Muscle of leg (tissue), 11 donors: ENCODE results near the gene WDR70. TPM values are rescaled to one million over a fixed set of nuclear protein-coding genes. Genes with fewer than 3 reads are reported as not detected.
A peak's percentile ranks its signal among the peaks of the same experiment; 100 is the strongest.

Experiments
- DNase-seq: peaks from one replicate; pipeline ENCODE4 v3.0.0; 2013
- H3K27ac ChIP-seq: one replicate; pipeline ENCODE4 v1.5.1; 2013; ENCODE audit warnings: mild to moderate bottlenecking, low read length, control low read depth
- H3K27me3 ChIP-seq: one replicate; pipeline ENCODE4 v1.6.1; 2013; ENCODE audit warnings: low read length; ENCODE audit not compliant: control insufficient read depth, insufficient read depth
- H3K36me3 ChIP-seq: one replicate; pipeline ENCODE4 v1.6.1; 2013; ENCODE audit warnings: low read length; ENCODE audit not compliant: control insufficient read depth, insufficient read depth
- H3K4me1 ChIP-seq: one replicate; pipeline ENCODE4 v1.6.1; 2013; ENCODE audit warnings: low read length; ENCODE audit not compliant: control insufficient read depth, insufficient read depth
- H3K4me3 ChIP-seq: one replicate; pipeline ENCODE4 v1.5.1; 2013; ENCODE audit warnings: low read length, control low read depth
- H3K9me3 ChIP-seq: replicated peaks from 2 replicates; pipeline ENCODE4 v1.6.1; 2013; ENCODE audit warnings: low read depth, low read length; ENCODE audit not compliant: control insufficient read depth
- WGBS: methylation state at CpG from one replicate; pipeline ENCODE4 v1.1.5; 2013; ENCODE audit warnings: missing lambda C conversion rate; ENCODE audit not compliant: insufficient coverage; 5-methylcytosine and 5-hydroxymethylcytosine counted together
- polyA plus RNA-seq, 8 donors: library from polyadenylated mRNA; unstranded; fragments of 120-200 nt; gene quantifications; one replicate each; pipeline versions ENCODE4 v1.2.1 to v1.2.3, GENCODE V29; 2013; ENCODE audit warnings: inconsistent platforms in 1 of 8, low replicate concordance in 1 of 8; ENCODE audit not compliant: insufficient read length in 8 of 8, insufficient read depth in 1 of 8
- total RNA-seq: library from RNA; stranded (reverse); fragments of 120-200 nt; gene quantifications from one replicate; pipeline ENCODE4 v1.2.4, GENCODE V29; 2013

The WDR70 gene
- total and polyA plus RNA-seq, 9 donors = 24.3 to 44.2 (median 27.4) TPM

DNA sequence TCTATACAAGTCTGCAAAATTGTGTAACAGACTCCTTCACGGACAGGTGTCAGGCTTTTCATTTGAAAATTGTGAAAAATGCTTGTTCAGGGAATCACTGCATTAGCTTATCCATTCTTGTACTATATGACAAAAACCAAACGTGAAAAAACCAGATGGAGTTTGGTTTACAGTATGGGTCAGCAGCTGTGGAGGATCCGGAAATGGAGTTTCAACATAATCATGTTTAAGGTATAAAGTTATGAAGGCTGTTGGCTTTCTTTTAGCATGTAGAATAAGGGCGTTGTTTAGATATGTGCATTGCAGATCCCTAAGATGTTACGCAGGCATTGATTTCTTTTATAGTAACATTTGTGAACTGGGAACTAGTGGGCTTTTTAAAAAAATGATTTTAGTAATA is 336.9 kb downstream of the WDR70 start:
- Histone ChIP-seq H3K27me3 (no peaks in the 10 kb centered on the region), H3K9me3 (no peaks in the 10 kb centered on the region), H3K27ac (no peak overlapping the region), H3K36me3 (no peaks in the 10 kb centered on the region), H3K4me3 (no peak overlapping the region), H3K4me1 (peaks cover 6% of the 10 kb centered on the region)
- 64% methylated on average over 1 of the region's 5 CpGs for WGBS
- DNase-seq = no peak

GRCh38 chr5:37716405-37716804 is 337.3 kb downstream of the WDR70 start:
- H3K9me3 ChIP-seq = no peaks in the 10 kb centered on the region
- H3K36me3 ChIP-seq = no peaks in the 10 kb centered on the region
- peaks cover 6% of the 10 kb centered on the region for H3K4me1 ChIP-seq
- H3K4me3 ChIP-seq = no peak overlapping the region
- H3K27ac ChIP-seq = no peak overlapping the region
- H3K27me3 ChIP-seq = no peaks in the 10 kb centered on the region
- WGBS = no CpG with 5 or more reads among the region's 1 CpG
- DNase-seq = no peak

DNA sequence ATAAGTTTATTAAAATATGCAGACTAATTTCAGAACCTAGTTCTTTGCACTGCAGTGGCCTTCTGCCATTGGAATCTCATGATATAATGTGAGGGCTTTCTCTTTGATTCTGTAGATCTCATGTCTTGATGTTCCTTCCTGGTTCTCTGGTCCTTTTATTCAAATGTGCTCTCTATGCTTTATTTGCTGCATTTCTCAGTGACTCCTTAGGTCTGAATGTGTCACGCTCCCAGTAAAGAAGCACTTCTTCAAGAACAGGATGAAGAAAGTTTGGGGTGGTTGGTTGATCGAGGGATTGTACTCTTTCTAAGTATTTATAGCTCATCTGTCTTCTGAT is 338.1 kb downstream of the WDR70 start:
- Histone ChIP-seq H3K27ac (no peak overlapping the region), H3K4me3 (no peak overlapping the region)

DNA sequence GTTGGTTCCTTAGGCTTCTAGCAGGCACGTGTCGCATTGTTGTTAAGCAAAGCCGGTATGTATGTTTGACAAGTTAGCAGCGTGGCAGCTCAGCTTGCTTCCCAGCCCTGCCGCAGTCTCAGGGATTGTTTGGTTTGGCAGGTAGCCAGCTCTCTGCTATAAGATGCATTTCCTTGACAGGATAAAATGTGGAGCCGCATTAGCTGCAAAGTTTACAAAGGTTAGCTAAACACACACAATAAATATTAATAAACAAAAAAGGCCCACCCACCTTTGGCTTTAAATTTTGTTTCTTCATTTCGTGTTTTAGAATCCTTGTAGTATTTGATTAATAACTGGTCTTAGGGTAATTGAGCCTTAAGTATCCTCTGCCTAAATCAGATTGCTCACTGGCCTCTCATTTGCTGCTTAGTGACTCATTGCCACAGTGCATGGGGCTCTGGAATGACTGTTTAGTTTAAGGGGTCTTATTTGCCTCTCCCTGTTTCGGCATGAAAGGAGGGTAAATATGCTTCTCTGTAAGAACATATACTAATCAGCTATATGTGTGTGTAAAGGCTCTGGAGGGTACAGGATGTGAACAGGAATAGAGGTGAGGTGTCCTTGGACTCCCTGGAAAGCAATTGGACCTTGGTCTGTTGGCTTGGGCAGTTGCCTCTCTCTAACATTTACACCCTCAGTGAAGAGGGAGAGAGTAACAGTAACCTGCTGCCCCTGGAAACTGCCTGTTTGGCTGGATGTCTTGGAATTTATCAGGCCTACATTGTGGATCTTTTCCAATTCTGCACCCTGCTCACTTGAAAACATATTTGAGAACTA is 338.7 kb downstream of the WDR70 start:
- Histone ChIP-seq H3K9me3 (no peaks in the 10 kb centered on the region), H3K27ac (no peak overlapping the region), H3K27me3 (no peaks in the 10 kb centered on the region), H3K36me3 (no peaks in the 10 kb centered on the region), H3K4me3 (no peak overlapping the region), H3K4me1 (peaks cover 6% of the 10 kb centered on the region)
- 20% methylated on average over 4 of the region's 8 CpGs for WGBS
- peak; percentile 79 for DNase-seq

More for the DNA sequence above, 338.1 kb downstream of the WDR70 start:
- no peaks in the 10 kb centered on the region for H3K36me3 ChIP-seq
- H3K27me3 ChIP-seq = no peaks in the 10 kb centered on the region
- peaks cover 6% of the 10 kb centered on the region for H3K4me1 ChIP-seq
- WGBS = no CpG with 5 or more reads among the region's 2 CpGs
- H3K9me3 ChIP-seq = no peaks in the 10 kb centered on the region
- no peak for DNase-seq

- no peak for DNase-seq
- no CpG with 5 or more reads among the region's 2 CpGs for WGBS
- H3K4me3 ChIP-seq = no peak overlapping the region
- H3K9me3 ChIP-seq = no peaks in the 10 kb centered on the region
- no peaks in the 10 kb centered on the region for H3K27me3 ChIP-seq
- no peak overlapping the region for H3K27ac ChIP-seq
- H3K4me1 ChIP-seq = peaks cover 6% of the 10 kb centered on the region
- H3K36me3 ChIP-seq = peaks cover 3% of the 10 kb centered on the region
Observed at GRCh38 chr5:37720550-37720952, 341.4 kb downstream of the WDR70 start.

- Histone ChIP-seq H3K4me3 (no peak overlapping the region), H3K9me3 (no peaks in the 10 kb centered on the region), H3K4me1 (peaks cover 6% of the 10 kb centered on the region), H3K27me3 (no peaks in the 10 kb centered on the region), H3K36me3 (peaks cover 3% of the 10 kb centered on the region), H3K27ac (no peak overlapping the region)
- no CpG with 5 or more reads among the region's 5 CpGs for WGBS
- no peak for DNase-seq
Observed at GRCh38 chr5:37721447-37721871, 342.3 kb downstream of the WDR70 start.

DNA sequence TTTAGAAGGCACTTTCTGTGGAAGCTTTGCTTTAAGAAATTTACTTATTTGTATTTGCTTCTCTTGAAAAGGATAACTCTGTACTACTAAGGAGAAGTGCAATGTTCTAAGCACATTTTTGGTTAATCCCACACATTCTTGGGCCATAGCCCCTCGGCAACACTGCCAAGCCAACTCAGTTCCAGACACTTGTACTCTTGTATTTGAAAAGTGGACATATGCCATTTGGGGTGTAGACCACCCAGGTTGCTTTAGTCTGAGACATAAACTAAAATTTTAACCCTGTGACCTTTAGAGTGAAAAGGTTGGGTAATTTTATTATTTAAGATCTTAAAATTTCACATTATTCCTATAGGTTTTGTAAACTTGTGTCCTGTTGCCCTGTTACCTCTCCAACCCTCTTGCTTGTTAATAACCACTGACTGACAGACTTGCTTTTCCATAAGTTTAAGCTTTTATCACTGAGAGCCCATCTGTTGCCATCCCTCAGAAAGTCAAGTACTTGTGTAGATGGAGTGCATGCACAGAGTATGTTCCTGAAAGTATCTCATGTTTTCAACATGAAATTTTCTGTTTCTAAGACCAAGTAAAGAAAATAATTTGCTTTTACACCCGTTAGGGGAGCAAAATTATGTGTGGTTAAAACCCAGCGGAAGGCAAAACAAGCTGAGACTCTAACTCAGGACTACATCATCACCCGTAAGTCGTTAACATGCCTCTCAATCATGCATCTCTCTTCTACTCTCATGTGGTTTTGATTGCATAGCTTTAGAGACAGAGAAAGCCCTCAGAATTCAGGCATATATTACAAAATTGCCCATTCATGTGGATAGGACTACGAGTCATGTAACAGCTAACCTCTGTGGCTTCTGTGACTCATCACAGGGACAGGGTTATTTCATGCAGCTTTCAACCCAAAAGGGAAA is 343.4 kb downstream of the WDR70 start:
- H3K36me3 ChIP-seq = peaks cover 9% of the 10 kb centered on the region
- WGBS = 80% methylated on average over 1 of the region's 6 CpGs
- H3K27ac ChIP-seq = no peak overlapping the region

GRCh38 chr5:37723162-37723961 is 344.2 kb downstream of the WDR70 start:
- H3K27ac ChIP-seq = no peak overlapping the region
- H3K27me3 ChIP-seq = no peaks in the 10 kb centered on the region
- DNase-seq = no peak
- peaks cover 11% of the 10 kb centered on the region for H3K36me3 ChIP-seq
- H3K9me3 ChIP-seq = no peaks in the 10 kb centered on the region
- no peaks in the 10 kb centered on the region for H3K4me1 ChIP-seq
- 100% methylated on average over 1 of the region's 8 CpGs for WGBS
- no peak overlapping the region for H3K4me3 ChIP-seq

More for the DNA sequence above, 343.4 kb downstream of the WDR70 start:
- no peak for DNase-seq
- peaks cover 3% of the 10 kb centered on the region for H3K4me1 ChIP-seq
- no peak overlapping the region for H3K4me3 ChIP-seq
- H3K27me3 ChIP-seq = no peaks in the 10 kb centered on the region
- no peaks in the 10 kb centered on the region for H3K9me3 ChIP-seq

DNA sequence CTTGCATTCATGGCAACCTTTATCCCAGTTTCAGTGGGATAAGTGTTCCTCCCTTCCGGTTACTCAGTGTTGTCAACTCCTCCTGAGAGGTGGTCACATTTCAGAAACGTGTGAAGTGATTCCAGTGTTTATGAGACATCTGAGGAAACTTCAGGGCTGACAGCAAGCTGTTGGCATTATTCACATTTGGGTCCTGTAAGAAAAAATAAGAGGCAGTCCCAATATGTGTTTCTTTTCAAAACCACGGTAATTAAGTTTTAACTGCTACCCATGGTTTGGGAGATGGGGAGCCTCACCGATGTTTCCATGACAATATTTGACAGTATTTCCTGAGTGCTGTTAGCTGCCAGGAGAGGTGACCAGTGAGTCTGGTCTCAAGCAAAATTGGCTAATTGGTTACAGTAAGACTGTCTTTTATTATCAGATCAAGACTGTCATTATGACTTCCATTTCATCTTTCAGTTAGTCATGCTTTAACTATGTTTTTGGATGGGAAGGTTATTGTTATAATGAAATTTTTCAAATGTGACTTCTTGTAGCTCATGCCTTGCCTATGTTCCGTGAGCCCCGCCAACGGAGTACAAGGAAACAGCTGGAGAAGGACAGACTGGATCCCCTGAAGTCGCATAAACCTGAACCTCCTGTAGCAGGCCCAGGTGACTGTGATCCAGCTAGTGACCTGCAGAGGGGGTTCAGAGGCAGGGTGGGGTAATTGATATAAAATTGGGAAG is 345.4 kb downstream of the WDR70 start:
- 72% methylated on average over 6 of the region's 8 CpGs for WGBS
- no peak overlapping the region for H3K27ac ChIP-seq
- H3K36me3 ChIP-seq = peaks cover 11% of the 10 kb centered on the region

More for the DNA sequence above, 345.4 kb downstream of the WDR70 start:
- no peaks in the 10 kb centered on the region for H3K9me3 ChIP-seq
- H3K4me1 ChIP-seq = no peaks in the 10 kb centered on the region
- H3K27me3 ChIP-seq = no peaks in the 10 kb centered on the region
- no peak overlapping the region for H3K4me3 ChIP-seq
- DNase-seq = peak; percentile 40
